GM12801 (cell line): ENCODE data around the gene CAMK4.

ENCODE experiments used
- TF ChIP-seq, protein P1 (sequence below): IDR thresholded peaks from one replicate; pipeline ENCODE4 v1.5.1; 2011; ENCODE audit warnings: control low read depth; ENCODE audit not compliant: insufficient read length; ENCODE audit errors: extremely low read depth

CAMK4 gene

DNA sequence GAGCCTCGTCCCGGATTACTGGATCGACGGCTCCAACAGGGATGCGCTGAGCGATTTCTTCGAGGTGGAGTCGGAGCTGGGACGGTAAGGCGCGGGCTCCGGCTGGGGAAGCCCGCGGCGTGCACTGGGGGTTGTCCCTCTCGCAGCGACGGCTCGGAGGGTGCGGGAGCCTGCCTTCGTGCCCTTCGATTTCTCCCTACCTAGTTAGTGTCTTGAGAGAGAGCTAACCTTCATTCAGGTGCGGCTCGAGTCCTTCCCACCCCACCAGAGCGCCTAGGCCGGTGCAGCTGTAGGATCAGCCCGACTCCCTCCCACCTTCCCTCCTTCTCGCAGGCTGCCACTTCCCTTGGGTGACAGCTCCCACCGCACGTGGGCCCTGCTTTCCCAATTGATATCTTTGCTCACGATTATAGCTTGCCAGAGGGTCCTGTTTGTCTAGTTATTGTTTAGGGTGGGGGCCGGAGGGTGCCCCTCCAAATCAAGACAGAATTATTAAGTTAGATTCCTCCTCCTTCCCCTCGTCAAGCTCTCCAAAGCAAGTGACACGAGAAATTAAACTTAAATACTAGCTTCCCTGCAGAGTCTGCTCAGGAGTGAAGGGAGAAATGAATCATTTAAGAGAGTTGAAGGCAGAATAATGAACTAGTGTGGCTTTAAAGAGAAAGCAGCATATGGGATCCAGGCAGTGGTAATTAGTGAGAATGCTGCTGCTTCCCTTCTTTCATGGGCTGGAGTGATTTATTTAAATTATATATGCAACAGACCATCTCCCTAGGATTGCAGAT is 569 bp downstream of the CAMK4 start:
- TF ChIP-seq, protein P1, sequence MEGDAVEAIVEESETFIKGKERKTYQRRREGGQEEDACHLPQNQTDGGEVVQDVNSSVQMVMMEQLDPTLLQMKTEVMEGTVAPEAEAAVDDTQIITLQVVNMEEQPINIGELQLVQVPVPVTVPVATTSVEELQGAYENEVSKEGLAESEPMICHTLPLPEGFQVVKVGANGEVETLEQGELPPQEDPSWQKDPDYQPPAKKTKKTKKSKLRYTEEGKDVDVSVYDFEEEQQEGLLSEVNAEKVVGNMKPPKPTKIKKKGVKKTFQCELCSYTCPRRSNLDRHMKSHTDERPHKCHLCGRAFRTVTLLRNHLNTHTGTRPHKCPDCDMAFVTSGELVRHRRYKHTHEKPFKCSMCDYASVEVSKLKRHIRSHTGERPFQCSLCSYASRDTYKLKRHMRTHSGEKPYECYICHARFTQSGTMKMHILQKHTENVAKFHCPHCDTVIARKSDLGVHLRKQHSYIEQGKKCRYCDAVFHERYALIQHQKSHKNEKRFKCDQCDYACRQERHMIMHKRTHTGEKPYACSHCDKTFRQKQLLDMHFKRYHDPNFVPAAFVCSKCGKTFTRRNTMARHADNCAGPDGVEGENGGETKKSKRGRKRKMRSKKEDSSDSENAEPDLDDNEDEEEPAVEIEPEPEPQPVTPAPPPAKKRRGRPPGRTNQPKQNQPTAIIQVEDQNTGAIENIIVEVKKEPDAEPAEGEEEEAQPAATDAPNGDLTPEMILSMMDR = no peak

GRCh38 chr5:111225926-111226325 is 1.7 kb downstream of the CAMK4 start:
- TF ChIP-seq, protein P1 = no peak

DNA sequence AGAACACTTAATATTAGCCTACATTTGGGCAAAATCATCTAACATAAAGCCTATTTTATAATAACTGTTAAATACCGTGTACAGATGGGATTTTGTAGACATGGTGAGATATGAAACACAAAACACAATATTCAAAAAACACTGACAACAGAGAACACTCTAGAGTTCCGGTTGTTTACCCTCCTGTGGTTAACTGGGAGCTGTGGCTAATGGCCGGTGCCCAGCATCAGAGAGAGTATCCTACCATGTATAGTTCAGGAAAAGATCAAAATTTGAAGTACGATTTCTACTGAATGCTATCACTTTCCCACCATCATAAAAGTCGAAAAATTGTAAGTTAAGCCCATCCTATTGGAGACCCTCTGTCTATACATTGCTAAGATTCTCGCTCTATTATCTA is 2.4 kb downstream of the CAMK4 start:
- TF ChIP-seq, protein P1 = no peak

DNA sequence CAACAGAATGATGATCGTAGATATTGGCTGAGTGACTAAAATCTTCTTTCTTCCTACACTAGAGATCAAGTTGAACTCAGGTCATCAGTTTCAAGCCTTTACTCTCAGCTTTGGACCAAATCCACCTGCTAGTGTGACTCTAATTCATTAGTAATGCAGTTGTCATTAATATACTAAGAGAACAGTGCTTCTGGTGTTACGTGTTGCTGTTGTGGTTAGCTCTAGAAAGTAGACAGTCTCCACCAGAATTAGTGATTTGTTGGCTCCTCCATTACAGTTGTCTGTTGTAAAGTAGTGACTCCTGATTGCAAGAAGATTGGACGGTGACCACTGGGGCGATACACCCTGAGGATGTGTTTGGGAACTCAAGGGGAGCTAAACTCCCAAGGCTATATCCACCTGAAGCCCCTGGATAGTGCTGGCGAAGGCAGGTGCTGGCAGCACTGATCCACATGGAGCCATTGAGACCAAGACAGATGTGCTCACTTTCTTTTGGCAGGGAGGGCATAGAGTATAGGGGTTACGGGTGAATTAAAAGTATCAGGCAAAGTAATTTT is 3.1 kb downstream of the CAMK4 start:
- TF ChIP-seq, protein P1 = no peak

GRCh38 chr5:111227801-111228200 is 3.6 kb downstream of the CAMK4 start:
- TF ChIP-seq, protein P1 = no peak

DNA sequence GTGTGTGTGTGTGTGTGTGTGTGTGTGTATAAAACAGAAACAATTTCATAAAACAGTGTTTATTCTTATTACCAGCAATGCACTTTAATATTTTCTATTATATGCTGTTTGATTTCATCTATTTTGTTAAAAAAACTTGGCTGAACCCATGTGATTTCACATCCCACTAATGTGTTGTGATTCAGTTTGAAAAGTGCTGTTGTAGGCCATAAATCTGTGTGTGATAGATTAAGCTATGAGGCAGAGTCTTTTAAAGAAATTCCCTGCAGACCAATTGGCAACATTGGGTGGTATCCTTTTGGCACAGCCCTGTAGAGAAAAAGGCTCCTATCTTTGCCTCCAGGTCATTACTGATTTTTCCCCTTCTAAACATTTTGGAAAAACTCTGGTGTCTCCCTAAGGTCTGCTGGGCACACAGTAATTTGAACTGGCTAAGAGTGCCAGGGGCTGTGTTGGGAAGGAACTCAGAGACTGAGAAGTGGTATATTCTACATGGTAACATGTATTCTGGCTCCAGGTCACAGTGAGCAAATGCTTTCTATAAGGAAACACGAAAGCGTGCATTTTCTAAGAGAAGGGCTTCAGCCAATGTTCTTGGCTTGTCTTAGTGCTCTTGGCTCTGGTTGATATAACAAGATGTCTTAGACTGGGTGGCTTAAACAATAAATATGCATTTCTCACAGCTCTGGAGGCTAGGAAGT is 4.5 kb downstream of the CAMK4 start:
- TF ChIP-seq, protein P1 = no peak

DNA sequence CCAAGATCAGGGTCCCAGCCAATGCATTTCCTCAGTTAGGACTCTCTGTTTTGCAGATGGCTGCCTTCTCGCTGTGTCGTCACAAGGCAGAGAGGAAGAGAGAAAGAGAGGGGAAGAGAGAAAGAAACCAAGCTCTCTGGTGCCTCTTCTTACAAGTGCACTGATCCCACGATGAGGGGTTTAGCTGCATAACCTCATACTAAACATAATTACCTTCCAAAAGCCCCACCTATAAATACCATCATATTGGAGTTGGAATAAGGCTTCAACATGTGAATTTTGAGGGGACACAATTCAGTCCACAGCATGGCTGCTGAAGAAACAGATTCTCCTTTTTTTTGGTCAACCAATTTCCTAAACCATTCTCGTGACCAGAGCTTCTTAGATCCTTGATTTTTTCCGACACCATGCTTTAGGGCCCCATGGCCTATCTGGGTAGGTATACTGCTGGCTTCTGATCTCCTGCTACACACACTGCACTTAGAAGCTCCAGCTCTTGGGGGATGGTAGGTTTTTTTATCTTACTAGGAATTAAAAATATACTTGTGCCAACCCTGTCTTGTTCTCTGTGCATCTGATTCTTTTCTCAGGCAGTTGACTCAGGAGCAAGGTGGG is 5.1 kb downstream of the CAMK4 start:
- TF ChIP-seq, protein P1 = no peak
